Measurements from ENCODE around the gene CERS6.

- no peak for TF ChIP-seq PATZ1 (CRISPR knock-in tag; IDR thresholded peaks at IDR 0.05; ENCODE audit: borderline replicate concordance)
- no peak for TF ChIP-seq GLIS3 (CRISPR knock-in tag; IDR thresholded peaks at IDR 0.05)
- TF ChIP-seq ZNF70 (CRISPR knock-in tag; IDR thresholded peaks at IDR 0.05) = no peak
Observed at GRCh38 chr2:168626647-168627046, 170.6 kb downstream of the CERS6 start.
